H1 (cell line): Measurements from ENCODE around the gene MROH8.

Source experiments
- EGR1 ChIP-seq: IDR thresholded peaks from 2 replicates; pipeline ENCODE4 v1.6.1; 2011; ENCODE audit warnings: low read depth, low read length, borderline replicate concordance
- EZH2 ChIP-seq: fragments of 200-600 bp; sonication (generic); IDR thresholded peaks from 2 replicates; pipeline ENCODE4 v1.7.1; 2012; ENCODE audit warnings: low read depth, mild to moderate bottlenecking, moderate library complexity, low read length, inconsistent platforms; ENCODE audit not compliant: severe bottlenecking
- NANOG ChIP-seq: IDR thresholded peaks from 2 replicates; pipeline ENCODE4 v1.6.1; 2011; ENCODE audit warnings: low read length, low read depth, mild to moderate bottlenecking, inconsistent platforms; ENCODE audit not compliant: insufficient read depth, poor library complexity, severe bottlenecking
- NRF1 ChIP-seq: IDR thresholded peaks from 2 replicates; pipeline ENCODE4 v1.6.1; 2011; ENCODE audit warnings: mild to moderate bottlenecking, low read depth, low read length, improper control_type of control experiment
- POLR2A ChIP-seq, 2 experiments: IDR thresholded peaks; 1 replicate in 1 of 2; 2 replicates in 1 of 2; pipeline ENCODE4 v1.6.1; 2011; ENCODE audit warnings: low read depth in 2 of 2, low read length in 2 of 2, mild to moderate bottlenecking in 2 of 2; ENCODE audit errors: control extremely low read depth in 1 of 2
- YY1 ChIP-seq: IDR thresholded peaks from 2 replicates; pipeline ENCODE4 v1.6.1; 2011; ENCODE audit warnings: low read depth, mild to moderate bottlenecking, low read length
- TF ChIP-seq, protein P1 (sequence below), 3 experiments: IDR thresholded peaks; 1 replicate in 2 of 3; 2 replicates in 1 of 3; pipeline versions ENCODE4 v1.5.1 to v1.6.1; 2011; ENCODE audit warnings: low read length in 3 of 3, mild to moderate bottlenecking in 3 of 3, inconsistent platforms in 2 of 3, low read depth in 1 of 3, moderate library complexity in 1 of 3; ENCODE audit not compliant: insufficient read depth in 1 of 3; ENCODE audit errors: control extremely low read depth in 1 of 3
- TF ChIP-seq, protein P2 (sequence below): IDR thresholded peaks from 2 replicates; pipeline ENCODE4 v1.6.1; 2012; ENCODE audit warnings: inconsistent platforms

DNA sequence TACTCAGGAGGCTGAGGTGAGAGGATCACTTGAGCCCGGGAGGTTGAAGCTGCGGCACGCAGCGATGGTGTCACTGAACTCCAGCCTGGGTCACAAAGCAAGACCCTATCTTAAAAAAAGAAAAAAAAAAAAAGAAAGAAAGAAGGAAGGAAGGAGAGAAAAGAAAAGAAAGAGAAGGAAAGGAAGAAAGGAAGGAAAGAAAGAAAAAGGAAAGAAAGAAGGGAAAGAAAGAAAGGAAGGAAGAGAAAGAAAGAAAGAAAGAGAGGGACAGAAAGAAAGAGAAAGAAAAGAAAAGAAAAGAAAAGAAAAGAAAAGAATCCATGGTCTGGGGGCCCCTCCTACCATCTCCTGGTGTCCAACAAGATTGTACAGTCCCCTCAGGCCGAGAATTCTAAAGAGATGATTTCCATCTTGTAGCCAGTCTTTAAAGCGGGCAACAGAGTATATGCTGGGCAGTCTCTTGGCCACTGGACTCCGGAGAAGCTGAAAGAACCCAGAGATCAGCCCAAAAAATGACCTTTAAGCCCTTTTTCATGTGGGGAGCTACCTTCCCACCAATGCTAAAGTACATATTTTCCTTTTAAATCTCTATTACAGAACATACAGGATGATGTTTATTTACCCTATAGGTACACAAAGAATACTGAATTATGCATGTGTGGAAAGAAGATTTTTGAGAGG, 59.9 kb downstream of the MROH8 start:
- no peak for TF ChIP-seq EGR1
- TF ChIP-seq, protein P1, sequence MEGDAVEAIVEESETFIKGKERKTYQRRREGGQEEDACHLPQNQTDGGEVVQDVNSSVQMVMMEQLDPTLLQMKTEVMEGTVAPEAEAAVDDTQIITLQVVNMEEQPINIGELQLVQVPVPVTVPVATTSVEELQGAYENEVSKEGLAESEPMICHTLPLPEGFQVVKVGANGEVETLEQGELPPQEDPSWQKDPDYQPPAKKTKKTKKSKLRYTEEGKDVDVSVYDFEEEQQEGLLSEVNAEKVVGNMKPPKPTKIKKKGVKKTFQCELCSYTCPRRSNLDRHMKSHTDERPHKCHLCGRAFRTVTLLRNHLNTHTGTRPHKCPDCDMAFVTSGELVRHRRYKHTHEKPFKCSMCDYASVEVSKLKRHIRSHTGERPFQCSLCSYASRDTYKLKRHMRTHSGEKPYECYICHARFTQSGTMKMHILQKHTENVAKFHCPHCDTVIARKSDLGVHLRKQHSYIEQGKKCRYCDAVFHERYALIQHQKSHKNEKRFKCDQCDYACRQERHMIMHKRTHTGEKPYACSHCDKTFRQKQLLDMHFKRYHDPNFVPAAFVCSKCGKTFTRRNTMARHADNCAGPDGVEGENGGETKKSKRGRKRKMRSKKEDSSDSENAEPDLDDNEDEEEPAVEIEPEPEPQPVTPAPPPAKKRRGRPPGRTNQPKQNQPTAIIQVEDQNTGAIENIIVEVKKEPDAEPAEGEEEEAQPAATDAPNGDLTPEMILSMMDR (IDR thresholded peaks at IDR 0.05; ENCODE audit: control extremely low read depth in 1 of 3, insufficient read depth in 1 of 3, low read depth in 1 of 3, low read length in 3 of 3) = no peak
- no peak for TF ChIP-seq EZH2
- TF ChIP-seq YY1 = no peak
- no peak for TF ChIP-seq NRF1
- TF ChIP-seq NANOG = no peak
- TF ChIP-seq, protein P2, sequence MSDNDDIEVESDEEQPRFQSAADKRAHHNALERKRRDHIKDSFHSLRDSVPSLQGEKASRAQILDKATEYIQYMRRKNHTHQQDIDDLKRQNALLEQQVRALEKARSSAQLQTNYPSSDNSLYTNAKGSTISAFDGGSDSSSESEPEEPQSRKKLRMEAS = no peak
- no peak for TF ChIP-seq POLR2A (IDR thresholded peaks at IDR 0.05; ENCODE audit: control extremely low read depth in 1 of 2, low read depth in 2 of 2, low read length in 2 of 2)
